GM19372 (cell line): ENCODE measurements around the gene SLC8B1.

Experiments
- ATAC-seq: cut with Tn5 transposase; IDR thresholded peaks from one replicate; pipeline ENCODE4 v1.9.1; 2021; ENCODE audit warnings: mild to moderate bottlenecking, low read depth, moderate library complexity; ENCODE audit not compliant: unreplicated experiment

SLC8B1 gene

GRCh38 chr12:113325916-113326315 is 9.0 kb downstream of the SLC8B1 start:
- ATAC-seq: no peak

DNA sequence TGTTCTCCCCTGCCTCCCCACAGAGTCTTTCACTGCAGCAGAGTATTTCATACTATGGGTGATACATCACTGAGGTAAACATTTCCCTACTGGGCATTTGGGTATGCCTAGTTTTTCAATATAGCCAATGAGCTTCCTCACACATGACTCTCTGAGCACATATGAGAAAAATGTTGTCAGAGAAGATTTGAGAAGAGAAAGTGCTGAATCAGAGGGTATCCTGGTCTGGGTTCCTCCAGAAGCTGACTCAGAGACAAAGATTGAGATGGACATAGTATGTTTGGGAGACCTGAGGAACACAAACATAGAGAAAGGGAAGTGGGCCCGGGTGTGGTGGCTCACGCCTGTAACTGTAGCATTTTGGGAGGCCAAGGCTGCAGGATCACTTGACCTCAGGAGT is 12.6 kb downstream of the SLC8B1 start:
- ATAC-seq: no peak

DNA sequence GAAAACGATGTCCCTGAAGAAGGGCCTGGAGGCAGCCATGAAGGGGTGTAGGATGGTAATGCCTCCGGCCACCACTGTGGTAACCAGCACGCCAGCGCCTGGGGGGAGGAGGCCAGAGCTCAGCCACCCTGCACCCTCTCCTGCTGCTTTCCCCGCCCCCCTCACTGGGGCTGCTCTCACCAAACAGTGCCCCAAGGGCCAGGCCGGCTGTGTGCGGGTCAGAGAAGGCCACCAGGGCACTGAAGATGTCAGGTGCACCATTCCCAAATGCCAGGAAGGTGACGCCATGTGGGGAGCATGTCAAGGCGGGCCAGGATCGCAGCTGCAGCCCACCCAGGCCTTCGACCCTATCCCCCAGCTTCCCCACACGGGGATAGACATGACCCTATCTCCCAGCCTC is 14.5 kb downstream of the SLC8B1 start:
- ATAC-seq: no peak

GRCh38 chr12:113318900-113319628 is 15.8 kb downstream of the SLC8B1 start:
- no peak for ATAC-seq

DNA sequence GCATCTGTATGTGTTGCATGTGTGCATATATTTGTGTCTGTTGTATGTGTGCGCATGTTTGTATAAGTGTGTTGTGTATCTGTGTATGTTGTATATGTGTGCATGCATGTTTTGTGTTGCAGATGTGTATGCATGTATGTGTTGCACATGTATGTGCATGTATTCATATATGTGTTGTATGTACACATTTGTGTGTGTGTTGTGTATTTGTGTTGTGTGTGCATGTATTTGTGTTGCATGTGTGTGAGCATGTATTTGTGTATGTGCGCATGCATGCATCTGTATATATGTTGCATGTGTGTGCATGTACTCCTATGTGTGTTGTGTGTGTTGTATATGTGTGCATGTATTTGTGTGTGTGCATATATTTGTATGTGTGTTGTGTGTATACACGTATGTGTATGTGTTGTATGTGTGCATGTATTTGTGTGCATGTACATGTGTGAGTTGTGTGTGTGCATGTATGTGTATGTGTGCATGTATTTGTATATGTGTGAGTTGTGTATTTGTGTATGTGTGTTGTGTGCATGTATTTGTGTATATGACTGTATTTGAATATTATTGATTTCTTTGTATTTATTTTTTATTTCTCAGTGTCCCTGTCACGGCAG is 16.8 kb downstream of the SLC8B1 start:
- no peak for ATAC-seq

DNA sequence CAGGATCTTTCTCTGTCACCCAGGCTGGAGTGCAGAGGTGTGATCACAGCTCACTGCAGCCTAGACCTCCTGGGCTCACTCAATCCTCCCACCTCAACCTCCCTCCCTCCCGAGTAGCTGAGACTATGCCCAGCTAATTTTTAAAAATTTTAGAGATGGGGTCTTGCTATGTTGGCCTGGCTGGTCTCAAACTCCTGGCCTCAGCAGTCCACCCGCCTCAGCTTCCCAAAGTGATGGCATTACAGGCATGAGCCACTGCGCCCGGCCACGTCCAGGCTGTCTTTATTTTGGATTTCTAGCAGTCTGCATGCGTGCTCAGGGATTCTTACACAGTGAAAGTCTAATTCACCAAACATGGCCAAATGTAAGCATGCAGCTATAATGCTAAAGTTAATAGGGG is 17.8 kb downstream of the SLC8B1 start:
- ATAC-seq: no peak

DNA sequence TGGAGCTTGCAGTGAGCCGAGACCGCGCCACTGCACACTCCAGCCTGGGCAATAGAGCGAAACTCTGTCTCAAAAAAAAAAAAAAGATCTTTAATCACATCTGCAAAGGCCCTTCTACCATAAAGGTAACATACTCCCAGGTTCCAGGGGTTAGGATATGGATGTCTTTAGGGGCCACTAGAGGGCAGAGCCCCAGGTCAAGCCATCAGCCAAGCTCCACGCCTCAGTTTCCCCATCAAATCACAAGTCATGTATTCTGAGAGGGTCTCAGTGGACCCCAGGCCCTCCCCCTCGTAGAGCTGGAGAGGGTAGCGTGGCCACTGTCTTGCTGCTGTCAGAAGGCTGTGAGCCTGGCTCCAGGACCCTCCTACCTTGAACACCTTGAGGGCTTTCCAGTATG is 18.8 kb downstream of the SLC8B1 start:
- no peak for ATAC-seq

DNA sequence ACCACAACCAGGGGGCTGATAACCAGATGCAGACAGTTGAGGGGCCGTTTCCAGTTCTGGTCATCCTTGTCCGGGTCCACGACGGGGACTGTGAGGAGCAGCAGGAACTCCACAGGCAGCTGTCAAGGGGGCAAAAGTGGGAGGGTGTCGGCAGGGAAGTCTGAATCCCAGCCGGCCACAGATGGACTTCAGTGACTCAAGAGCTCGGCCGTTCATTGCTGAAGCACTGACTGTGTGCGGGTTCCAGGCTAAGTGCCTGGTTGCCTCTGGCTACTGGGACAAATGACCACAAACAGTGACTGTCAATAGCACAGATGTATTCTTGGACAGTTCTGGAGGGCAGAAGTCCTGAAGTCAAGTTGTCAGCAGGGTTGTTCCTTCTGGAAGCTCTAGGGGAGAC is 19.6 kb downstream of the SLC8B1 start:
- ATAC-seq: no peak

- no peak for ATAC-seq
Measured at GRCh38 chr12:113314121-113314529, 20.8 kb downstream of the SLC8B1 start.

DNA sequence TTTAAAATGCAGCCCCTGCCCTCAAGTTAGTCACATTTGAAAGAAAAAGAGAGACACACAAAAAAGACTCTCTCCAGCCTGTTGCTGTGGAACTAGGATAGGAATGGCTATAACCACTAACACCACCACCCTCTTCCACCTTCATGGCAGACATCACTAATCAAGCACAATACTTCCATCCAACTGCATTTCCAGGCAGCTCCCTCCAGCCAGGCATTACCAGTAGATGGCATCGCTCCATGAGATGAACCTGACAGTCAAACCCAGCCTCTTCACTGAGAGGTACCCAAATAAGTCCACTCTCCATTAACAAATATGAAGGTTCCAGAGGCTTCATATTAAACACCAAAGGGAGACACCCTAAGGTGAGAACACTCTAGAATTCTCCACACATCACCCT is 24.4 kb downstream of the SLC8B1 start:
- no peak for ATAC-seq

DNA sequence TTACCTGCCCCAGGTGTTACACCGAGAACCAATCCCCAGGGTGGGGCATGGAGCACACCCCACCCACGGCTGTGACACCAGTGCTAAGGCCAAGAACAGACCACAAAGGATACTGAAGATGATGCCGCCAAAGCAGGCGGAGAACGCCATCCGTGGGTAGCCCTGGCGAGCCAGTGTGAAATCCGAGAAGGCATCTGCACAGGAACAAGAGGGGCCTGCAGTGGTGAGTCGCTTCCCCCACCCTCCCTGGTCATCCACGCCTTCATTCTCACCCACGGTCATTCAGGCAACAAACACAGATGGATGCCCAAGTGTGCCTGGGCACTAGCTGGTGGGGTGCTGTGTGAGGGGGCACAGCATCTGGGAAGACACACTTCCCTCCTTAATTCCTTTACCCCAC is 28.5 kb downstream of the SLC8B1 start:
- no peak for ATAC-seq

DNA sequence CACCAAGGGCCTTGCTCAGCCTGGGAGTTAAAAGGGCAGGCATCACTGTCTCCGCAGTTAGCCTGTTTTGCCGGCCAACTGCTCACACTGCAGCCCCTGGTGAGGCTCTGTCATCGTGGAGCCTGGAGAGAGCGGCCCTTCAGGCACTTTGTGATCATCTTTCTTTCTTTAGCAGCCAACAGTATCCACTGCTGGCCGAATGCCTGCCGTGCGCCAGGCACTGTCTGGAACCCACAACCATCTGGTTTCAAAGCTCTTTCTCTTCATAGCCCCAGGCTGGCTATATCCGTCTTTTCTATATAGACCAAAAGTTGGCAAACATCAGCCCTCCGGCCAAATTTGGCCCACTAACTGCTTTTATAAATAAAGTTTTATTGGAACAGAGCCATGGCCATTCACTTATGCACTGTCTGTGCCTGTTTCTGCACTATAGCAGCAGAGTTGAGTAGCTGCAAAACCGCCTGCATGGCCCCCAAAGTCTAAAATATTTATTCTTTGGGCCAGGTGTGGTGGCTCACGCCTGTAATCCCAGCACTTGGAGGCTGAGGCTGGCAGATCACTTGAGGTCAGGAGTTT is 29.5 kb downstream of the SLC8B1 start:
- no peak for ATAC-seq

DNA sequence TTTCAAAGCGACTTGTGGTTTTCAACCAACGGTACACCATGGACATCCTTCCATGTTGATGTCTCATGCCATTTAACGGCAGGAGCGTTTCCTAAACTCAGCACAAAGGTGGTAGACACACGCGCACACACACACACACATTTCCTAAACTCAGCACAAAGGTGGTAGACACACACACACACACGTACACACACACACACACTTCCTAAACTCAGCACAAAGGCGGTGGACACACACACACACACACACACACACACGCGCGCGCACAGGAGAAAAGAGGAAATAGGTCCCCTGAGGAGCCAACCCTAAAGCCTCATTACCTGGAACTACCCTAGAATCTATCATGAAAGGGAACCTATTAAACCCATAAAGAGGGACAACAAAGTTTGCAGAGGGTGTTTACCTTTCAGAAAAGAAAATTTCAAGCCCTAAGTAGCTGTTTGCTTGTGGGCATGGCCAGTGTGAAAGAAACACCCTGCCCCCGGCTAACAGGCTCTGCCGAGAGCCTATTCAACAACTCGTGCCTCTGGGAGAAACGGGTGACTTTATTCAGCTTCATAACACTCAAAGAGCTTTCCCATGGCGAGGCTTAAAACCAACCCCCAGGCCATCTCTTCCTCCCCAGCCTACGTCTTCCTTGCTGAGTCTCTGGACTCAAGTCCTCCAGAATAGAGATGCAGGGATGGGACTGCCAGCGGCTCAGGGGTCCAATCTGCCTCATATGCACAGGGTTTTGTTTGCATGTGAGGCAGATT is 31.8 kb downstream of the SLC8B1 start:
- no peak for ATAC-seq

- no peak for ATAC-seq
Measured at GRCh38 chr12:113302466-113302865, 32.4 kb downstream of the SLC8B1 start.

DNA sequence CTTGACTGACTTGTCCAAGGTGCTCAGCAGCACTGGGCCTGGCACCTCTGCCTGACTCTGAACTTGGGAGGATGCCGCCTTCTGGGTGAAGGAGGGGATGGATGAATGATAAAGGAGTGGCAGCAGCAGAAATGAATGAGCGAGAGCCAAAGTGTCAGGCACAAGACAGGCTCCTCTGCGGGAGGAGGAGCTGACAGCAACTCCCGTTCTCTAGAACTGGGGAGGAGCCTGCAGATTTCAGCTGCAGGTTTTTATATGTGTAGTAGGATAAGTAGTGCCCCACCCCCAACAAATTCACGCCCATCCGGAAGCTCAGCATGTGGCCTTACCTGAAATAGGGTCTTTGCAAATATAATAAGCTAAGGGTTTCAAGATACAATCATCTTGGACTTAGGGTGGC is 33.1 kb downstream of the SLC8B1 start:
- no peak for ATAC-seq

DNA sequence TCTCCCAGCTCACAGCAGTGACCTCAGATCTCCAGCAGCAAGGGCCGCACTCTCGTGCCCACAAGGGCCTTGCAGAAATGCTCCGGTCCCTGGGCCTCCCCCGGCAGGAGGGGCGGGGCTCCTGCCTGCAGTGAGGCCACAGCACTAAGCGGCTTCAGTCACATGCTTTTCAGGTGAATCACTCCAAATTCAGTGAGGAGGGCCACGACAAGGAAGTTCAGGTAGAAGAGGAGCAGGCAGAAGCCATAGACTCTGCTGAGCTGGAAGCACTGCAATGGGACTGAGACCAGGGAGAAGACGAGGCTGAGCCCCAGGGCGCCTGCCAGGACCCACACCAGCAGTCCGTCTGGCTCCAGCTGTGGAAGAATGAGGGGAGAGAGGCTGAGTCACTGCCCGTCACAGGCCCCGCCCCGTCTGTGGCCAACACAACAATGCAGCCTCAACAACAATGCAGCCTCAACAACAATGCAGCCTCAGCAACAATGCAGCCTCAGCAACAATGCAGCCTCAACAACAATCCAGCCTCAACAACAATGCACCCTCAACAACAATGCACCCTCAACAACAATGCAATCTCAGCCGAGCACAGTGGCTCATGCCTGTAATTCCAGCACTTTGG is 35.2 kb downstream of the SLC8B1 start:
- no peak for ATAC-seq

GRCh38 chr12:113298861-113299545 is 35.9 kb downstream of the SLC8B1 start:
- ATAC-seq: no peak

GRCh38 chr12:113298472-113298817 is 36.5 kb downstream of the SLC8B1 start:
- ATAC-seq: no peak

GRCh38 chr12:113297621-113298471 is 37.1 kb downstream of the SLC8B1 start:
- ATAC-seq: no peak

DNA sequence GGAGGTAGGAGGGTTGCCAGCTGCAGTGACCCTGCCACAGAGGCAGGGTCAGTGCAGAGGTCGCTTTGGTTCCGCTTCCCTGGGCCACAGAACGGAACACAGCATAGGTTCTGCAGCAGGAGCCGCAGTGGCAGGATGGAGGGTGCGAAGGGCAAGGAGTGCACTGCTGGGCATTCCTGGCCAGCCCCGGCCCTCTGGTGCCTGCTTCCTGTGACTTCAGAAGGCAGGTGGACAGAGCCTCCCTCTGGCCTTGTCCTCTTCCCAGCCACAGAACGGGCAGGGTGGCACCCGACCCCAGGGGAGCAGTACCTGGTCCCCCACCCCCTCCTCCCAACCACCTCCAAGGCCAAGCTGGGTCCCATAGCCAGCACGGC is 37.7 kb downstream of the SLC8B1 start:
- ATAC-seq: no peak
